Left colon (tissue), 2 donors: ENCODE data around the gene CRISPLD2. TPM values are rescaled to one million over a fixed set of nuclear protein-coding genes. Genes with fewer than 3 reads are reported as not detected.
A peak's percentile ranks its signal among the peaks of the same experiment; 100 is the strongest.

Experiments used
- ATAC-seq: fragments of 200-7000 bp; cut with Tn5 transposase; one replicate; pipeline ENCODE4 v1.9.1; 2020; ENCODE audit warnings: mild to moderate bottlenecking, moderate library complexity
- DNase-seq, 2 donors: peaks; one replicate each; pipeline ENCODE4 v3.0.0-alpha.2; 2020
- intact Hi-C, 2 donors: fragments of 100-400 bp; cut with DNase I in 1 of 2; cut with micrococcal nuclease in 1 of 2; formaldehyde crosslinking; loops; one replicate each; pipeline versions ENCODE4 v1.11.2 to v1.14.0; 2022; cut with DNase I, micrococcal nuclease
- long read RNA-seq: library from polyadenylated mRNA; unstranded; transcript quantifications from one replicate; pipeline ENCODE4 v2.0.0, GENCODE V29; 2021
- total RNA-seq, 2 donors: library from RNA; stranded (reverse); fragmentation: NEBNext Ultra II Directional; extraction: Animal tissue kit (Norgen Biotek cat#: 25700); gene quantifications; one replicate each; pipeline ENCODE4 v1.2.1, GENCODE V29; 2021
- donor health status: DM: no; HTN: no; CAD: no.
- donor health status: DM: yes; HTN: yes; CAD: no.

The CRISPLD2 gene, protein sequence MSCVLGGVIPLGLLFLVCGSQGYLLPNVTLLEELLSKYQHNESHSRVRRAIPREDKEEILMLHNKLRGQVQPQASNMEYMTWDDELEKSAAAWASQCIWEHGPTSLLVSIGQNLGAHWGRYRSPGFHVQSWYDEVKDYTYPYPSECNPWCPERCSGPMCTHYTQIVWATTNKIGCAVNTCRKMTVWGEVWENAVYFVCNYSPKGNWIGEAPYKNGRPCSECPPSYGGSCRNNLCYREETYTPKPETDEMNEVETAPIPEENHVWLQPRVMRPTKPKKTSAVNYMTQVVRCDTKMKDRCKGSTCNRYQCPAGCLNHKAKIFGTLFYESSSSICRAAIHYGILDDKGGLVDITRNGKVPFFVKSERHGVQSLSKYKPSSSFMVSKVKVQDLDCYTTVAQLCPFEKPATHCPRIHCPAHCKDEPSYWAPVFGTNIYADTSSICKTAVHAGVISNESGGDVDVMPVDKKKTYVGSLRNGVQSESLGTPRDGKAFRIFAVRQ
- total RNA-seq, result 10 to 100 TPM; 27.2 to 31.6 TPM
- long read RNA-seq, full-length matches to known transcripts, result 1 of 8 reads
- long read RNA-seq, partial matches to known transcripts, result 4 of 8 reads
- long read RNA-seq, other reads (novel, unspliced or antisense), result 3 of 8 reads

- peak; percentile 99 for ATAC-seq
- intact Hi-C loops, result no loop called here
- DNase-seq, result peak; percentile 91 to 96
Observed at GRCh38 chr16:84819644-84820304, at the start of gene CRISPLD2. TSS of gene CRISPLD2 (plus strand) at chr16:84819985. CDS start at chr16:84838496, 18,511 bp downstream.

GRCh38 chr16:84773312-84773711, 46.5 kb upstream of the CRISPLD2 start:
- ATAC-seq, result no peak
- DNase-seq, result no peak
- intact Hi-C loops, result no loop called here

DNA sequence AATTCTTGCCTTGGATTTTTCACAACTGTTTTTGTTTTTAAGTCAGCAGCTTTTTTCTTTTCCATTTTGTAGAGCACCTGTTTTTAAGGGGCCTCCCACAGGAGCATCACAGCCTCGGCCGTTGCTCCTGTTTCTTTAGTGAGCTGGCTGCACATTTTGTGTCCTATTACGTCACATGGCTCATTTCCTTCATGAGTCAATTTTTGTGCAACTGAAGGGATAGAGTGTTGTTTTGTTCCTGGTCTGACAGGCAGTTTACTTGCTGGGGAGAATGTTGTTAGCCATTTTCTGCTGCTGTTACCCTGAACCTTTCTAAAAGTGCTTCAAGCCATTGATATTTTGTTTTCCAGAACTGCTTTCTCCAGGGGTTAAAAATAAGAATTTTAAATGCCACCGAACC, 45.0 kb upstream of the CRISPLD2 start:
- DNase-seq (no peak), ATAC-seq (no peak)
- intact Hi-C loops, result no loop called here

- intact Hi-C loops, result no loop called here
- DNase-seq, result no peak
- no peak for ATAC-seq
Observed at GRCh38 chr16:84775262-84775810, 44.4 kb upstream of the CRISPLD2 start.

DNA sequence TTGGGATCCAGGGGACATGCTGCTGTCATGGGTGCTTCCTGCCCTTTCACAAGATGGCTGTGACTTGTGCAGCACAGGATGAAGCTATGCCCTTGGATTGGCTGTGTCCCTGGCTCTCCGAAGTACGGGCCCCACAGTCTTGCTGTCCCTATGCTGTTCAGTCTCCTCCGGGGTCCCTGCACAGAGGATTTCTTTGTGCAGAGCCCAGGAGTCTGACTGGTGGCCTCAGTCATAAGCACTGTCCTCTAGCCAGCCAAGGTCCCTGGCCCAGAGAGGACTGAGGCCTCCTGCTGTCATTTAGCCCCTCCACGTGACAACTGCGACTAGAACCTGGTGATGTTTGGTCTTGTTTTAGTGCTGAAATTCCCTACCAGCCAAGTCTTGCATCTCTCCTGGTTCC, 42.4 kb upstream of the CRISPLD2 start:
- ATAC-seq (no peak), DNase-seq (no peak)
- intact Hi-C loops, result no loop called here

DNA sequence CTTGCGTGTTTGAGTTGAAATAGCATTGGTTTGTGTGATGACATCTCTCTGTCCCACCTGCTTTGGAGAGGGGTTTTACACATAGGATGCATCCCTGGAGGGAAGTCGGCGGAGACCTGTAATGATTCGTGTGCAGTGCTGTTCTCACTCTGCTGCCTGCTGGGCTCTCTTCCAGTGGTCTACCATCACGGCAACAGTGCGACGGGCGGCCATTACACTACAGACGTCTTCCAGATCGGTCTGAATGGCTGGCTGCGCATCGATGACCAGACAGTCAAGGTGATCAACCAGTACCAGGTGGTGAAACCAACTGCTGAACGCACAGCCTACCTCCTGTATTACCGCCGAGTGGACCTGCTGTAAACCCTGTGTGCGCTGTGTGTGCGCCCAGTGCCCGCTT, 41.1 kb upstream of the CRISPLD2 start:
- DNase-seq, result no peak

DNA sequence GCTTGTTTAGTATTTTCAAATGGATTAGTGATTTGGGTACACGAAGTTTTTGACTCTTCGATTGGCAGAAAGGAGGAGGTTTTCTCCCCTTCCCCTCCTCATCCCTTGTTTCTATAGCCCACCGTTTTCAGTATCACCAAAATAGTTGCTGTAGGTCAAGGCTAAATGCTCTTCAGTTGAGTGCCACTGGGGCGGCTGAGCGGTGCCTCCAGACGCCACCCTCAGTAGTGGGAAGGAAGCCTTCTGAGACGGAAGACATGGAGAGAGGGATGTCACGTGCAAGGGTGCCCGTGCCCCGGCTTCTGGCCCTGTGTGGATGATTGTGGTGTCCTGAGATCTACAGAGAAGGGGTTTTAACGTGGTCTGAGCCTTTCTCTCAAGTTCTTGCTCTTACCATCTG, 39.7 kb upstream of the CRISPLD2 start:
- intact Hi-C loops, result no loop called here
- ATAC-seq (no peak), DNase-seq (no peak)

More for the DNA sequence above, 41.1 kb upstream of the CRISPLD2 start:
- intact Hi-C loops, result no loop called here
- ATAC-seq, result no peak

GRCh38 chr16:84780544-84781376, 39.0 kb upstream of the CRISPLD2 start:
- intact Hi-C loops, result no loop called here
- no peak for DNase-seq
- no peak for ATAC-seq

GRCh38 chr16:84782846-84783245, 36.9 kb upstream of the CRISPLD2 start:
- no peak for DNase-seq
- intact Hi-C loops, result no loop called here
- no peak for ATAC-seq

GRCh38 chr16:84785843-84786581, 33.8 kb upstream of the CRISPLD2 start:
- DNase-seq, result peak; percentile 63 to 66
- ATAC-seq, result peak; percentile 60
- intact Hi-C loops, result no loop called here

GRCh38 chr16:84786605-84787262, 33.1 kb upstream of the CRISPLD2 start:
- intact Hi-C loops, result no loop called here
- DNase-seq (peak; percentile 26 to 42), ATAC-seq (peak; percentile 85)

DNA sequence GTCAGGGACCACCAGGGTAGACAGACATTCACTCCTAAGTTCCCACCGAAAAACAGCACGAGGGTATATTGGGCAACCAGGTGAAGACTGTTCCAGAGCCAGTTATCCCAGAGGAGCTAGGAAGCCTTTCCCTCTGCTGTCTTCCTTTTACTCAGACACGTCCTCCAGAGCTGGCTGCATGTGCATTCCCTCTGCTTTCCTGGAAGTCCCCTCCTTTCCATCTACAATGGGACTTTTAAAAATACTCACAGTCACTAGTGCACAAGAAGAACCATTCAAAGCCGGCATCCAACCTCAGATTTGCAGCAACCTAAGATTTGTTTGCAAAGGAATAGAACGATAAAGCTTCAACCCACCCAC, 32.5 kb upstream of the CRISPLD2 start:
- intact Hi-C loops, result no loop called here
- DNase-seq (no peak), ATAC-seq (peak; percentile 23)

DNA sequence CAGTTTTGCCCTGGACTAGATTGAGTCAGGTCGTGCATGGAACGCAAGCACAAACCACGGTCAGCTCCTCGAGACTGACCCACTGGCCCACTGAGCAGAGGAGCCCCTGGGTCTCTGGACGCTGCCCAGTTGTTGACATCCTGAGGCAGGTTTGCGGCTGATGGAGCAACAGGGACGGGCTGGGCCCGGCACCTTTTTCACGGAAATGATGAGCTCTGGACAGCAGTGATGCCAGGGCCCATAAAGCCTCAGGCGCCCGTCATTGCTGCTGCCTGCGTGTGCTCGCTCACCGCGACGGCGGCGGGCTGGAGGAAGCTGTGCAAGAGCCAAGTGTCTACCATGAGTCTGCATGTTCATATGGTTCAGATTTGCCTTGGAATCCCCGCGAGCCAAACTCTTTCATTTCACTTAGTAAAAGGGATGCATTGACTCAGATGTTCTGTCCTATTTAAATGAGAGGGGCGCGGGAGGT, 30.8 kb upstream of the CRISPLD2 start:
- DNase-seq (no peak), ATAC-seq (no peak)
- intact Hi-C loops, result no loop called here

- intact Hi-C loops, result no loop called here
- no peak for ATAC-seq
- DNase-seq, result no peak
Observed at GRCh38 chr16:84789431-84789830, 30.4 kb upstream of the CRISPLD2 start.

GRCh38 chr16:84790301-84790700, 29.5 kb upstream of the CRISPLD2 start:
- DNase-seq (no peak), ATAC-seq (no peak)
- intact Hi-C loops, result no loop called here

GRCh38 chr16:84791088-84791487, 28.7 kb upstream of the CRISPLD2 start:
- ATAC-seq (no peak), DNase-seq (no peak)
- intact Hi-C loops, result no loop called here

DNA sequence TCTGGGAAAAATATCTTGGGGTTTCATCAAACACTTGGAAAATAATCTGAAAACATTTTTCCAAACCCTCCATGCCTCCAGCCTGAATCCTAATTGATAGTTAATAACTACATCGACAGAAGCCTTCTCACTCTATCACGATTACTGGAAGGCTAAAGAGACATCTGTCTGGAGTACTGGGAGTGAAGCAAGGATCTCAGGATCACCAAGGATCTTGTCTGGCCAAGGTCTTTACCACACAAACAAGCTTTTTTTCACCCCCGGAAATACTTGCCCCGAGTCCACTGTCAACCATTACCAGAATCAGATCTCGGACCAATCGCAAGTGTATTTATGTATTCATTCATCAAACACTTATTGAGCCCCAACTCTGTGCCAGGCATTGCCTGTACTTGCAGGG, 28.3 kb upstream of the CRISPLD2 start:
- no peak for ATAC-seq
- intact Hi-C loops, result no loop called here
- DNase-seq, result no peak

GRCh38 chr16:84794186-84794585, 25.6 kb upstream of the CRISPLD2 start:
- intact Hi-C loops, result no loop called here
- DNase-seq (no peak), ATAC-seq (no peak)
